ENCODE results near the gene SH3YL1. TPM values are rescaled to one million over a fixed set of nuclear protein-coding genes. Genes with fewer than 3 reads are reported as not detected.

Gene SH3YL1
- total and polyA plus RNA-seq, 2 experiments from 2014 or later = 15.8 to 35.1 TPM

DNA sequence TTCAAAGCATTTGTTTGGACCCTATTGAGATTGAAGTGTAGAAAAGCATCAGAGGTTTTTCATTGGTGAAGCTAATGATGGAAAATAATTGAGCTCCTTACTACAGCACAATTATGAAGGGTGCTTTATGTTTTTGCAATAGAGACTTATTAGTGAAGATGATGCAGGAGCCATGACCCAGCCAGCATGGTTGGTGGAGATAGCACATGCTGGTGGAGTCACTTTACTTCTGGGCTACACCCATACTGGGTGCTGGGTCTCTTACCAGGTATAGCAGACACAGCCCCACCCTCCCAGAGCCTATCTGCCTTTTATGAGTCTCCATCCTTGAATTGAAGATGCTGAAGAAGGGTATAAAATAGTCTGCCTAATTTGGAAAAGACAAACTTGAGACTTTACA is 4.5 kb upstream of the SH3YL1 start:
- H3K36me3 ChIP-seq = peaks cover 8% of the 10 kb centered on the region
- H3K27ac ChIP-seq = no peak overlapping the region
- TF ChIP-seq CTCF (IDR thresholded peaks at IDR 0.05; ENCODE audit: low read depth, low read length) = no peak
- H3K4me1 ChIP-seq (ENCODE audit: low read depth) = peaks cover 6% of the 10 kb centered on the region
- peaks cover 8% of the 10 kb centered on the region for H3K27me3 ChIP-seq
- H3K4me3 ChIP-seq = no peak overlapping the region
- no peak for DNase-seq (ENCODE audit: low read depth in 1 of 2, low spot score in 1 of 2)
- H3K9me3 ChIP-seq (ENCODE audit: low read depth) = no peaks in the 10 kb centered on the region

DNA sequence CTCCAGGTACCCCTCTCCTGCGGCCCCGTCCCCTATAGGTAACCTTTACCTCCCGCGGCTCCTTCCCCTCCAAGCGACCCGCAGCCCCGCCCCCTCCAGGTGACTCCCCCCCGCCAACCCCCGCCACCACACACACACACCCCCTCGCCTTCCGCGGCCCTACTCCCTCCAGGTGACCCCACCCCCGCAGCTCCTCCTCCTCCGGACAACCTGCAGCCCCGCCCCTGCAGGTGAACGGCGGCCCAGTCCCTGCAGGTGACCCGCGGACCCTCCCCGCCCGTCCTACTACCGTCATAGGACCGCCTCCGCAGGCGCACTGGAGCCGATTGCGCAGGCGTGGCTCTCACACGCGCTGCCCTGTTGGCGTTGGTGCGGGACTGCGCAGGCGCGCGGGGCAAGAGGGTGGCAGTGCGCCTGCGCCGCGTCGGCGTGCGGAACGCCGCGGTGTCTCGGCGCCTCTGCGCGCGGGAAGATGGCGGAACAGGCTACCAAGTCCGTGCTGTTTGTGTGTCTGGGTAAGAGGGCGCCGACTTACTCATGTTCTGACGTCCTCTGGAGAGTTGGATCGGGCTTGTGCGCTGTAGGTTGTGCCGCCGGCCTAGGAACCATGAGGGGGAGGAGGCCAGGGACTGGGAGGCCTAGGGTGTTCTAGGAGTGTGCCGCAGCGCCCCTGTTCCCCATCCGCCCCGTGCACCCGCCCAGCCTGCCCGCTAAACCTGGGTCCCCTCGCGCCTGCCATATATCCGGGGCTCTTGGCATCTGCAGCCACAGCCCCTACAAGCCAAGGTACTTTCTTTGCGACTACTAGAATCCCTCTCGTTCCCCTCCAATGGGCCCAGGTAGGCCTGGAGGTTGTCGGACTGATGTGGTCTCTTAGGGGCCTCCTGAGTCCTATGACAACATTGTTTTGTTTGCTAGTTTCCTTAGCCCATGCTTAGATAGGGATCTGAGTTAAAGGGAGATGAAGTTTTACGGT is 949 bp upstream of the SH3YL1 start, which contains the start of gene ACP1:
ACP1 (plus strand) TSS at position 455 of the 976 bp plus-strand sequence; CDS start at position 473, 18 bp downstream.
- peak; percentile 96 to 97 for DNase-seq (ENCODE audit: low read depth in 1 of 2, low spot score in 1 of 2)
- H3K9me3 ChIP-seq (ENCODE audit: low read depth) = no peaks in the 10 kb centered on the region
- H3K27me3 ChIP-seq = peaks cover 13% of the 10 kb centered on the region
- no peaks in the 10 kb centered on the region for H3K36me3 ChIP-seq
- TF ChIP-seq CTCF (IDR thresholded peaks at IDR 0.05; ENCODE audit: low read depth, low read length) = no peak
- H3K4me1 ChIP-seq (ENCODE audit: low read depth) = peaks cover 6% of the 10 kb centered on the region
- peak within 1 kb of the TSS; percentile 61 for H3K27ac ChIP-seq
- peak within 1 kb of the TSS; percentile 97 for H3K4me3 ChIP-seq

DNA sequence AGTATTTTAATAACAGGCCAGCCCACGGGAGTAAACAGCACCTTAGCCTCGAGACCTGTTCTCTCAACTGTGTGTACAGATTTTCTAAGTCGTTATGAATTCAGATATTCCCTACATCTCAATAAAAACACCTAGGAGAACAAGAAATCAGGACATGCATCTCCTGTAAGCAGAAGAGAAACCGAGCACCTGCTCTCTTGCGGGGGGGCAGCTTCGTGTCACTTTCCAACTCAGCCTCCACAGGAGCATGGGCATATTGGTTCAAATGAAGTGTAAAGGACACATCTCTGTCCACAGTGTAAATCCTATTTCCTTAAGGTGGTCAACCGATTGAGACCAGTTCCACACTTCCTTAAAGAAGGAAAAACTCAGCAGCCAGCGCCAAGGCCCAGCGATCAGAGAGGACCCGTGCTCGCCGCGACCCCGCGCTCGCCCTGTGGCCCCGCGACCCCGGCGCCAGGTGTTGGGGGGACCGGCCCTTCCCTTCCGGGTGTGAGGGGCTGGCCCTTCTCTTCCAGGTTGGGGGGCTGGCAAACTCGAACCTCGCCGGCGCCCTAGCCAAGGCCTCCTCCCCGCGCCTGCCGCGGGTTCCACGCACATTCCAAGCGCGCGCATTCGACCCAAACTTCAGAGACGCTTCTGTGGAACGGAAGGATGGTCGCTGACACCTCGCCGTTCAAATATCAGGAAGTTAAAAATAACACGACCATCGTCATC is 652 bp downstream of the SH3YL1 start:
- Histone ChIP-seq H3K36me3 (no peaks in the 10 kb centered on the region), H3K9me3 (ENCODE audit: low read depth) (no peaks in the 10 kb centered on the region), H3K4me3 (peak overlapping the region; percentile 97), H3K4me1 (ENCODE audit: low read depth) (peaks cover 6% of the 10 kb centered on the region), H3K27me3 (peaks cover 13% of the 10 kb centered on the region), H3K27ac (no peak overlapping the region)
- no peak for DNase-seq (ENCODE audit: low read depth in 1 of 2, low spot score in 1 of 2)
- TF ChIP-seq CTCF (IDR thresholded peaks at IDR 0.05; ENCODE audit: low read depth, low read length) = no peak

GRCh38 chr2:262117-262516 is 1.7 kb downstream of the SH3YL1 start:
- DNase-seq (ENCODE audit: low read depth in 1 of 2, low spot score in 1 of 2) = no peak
- no peak overlapping the region for H3K27ac ChIP-seq
- H3K4me3 ChIP-seq = no peak overlapping the region
- H3K36me3 ChIP-seq = no peaks in the 10 kb centered on the region
- H3K27me3 ChIP-seq = peaks cover 13% of the 10 kb centered on the region
- TF ChIP-seq CTCF (IDR thresholded peaks at IDR 0.05; ENCODE audit: low read depth, low read length) = no peak
- H3K9me3 ChIP-seq (ENCODE audit: low read depth) = no peaks in the 10 kb centered on the region
- peaks cover 6% of the 10 kb centered on the region for H3K4me1 ChIP-seq (ENCODE audit: low read depth)

DNA sequence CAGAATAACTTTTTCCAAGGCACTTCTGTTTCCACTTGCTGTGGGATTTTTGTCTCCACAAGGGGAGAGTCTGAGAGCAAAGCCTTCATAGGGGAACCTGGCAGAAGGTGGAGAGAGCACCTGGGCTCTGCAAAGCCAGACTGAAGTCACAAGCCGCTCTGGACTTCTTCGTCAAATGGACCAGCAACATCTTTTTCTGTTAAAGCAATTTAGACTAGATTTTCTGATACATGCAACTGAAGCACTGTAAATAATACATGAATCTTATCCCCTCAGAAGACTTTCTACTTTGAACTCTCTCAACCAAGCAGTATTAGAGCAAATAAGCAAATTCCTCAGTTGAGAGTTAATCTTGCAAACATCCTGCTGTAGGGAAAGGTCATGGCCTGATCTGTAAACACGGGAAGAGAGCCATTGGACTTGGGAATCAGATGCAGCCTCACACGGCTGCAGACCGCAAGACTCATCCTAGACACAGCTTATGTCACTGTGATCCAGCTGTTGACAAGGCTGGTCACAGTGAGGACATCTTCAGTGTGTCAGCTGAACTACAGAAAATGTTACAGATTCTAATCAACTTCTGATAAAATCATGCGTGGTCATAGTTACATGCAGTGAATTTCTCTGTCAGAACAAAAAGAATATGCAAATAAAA is 3.2 kb downstream of the SH3YL1 start:
- H3K4me3 ChIP-seq = no peak overlapping the region
- H3K4me1 ChIP-seq (ENCODE audit: low read depth) = peaks cover 4% of the 10 kb centered on the region
- TF ChIP-seq CTCF (IDR thresholded peaks at IDR 0.05; ENCODE audit: low read depth, low read length) = no peak

More for the DNA sequence above, 3.2 kb downstream of the SH3YL1 start:
- Histone ChIP-seq H3K36me3 (no peaks in the 10 kb centered on the region), H3K27ac (no peak overlapping the region), H3K9me3 (ENCODE audit: low read depth) (no peaks in the 10 kb centered on the region), H3K27me3 (peaks cover 13% of the 10 kb centered on the region)
- DNase-seq (ENCODE audit: low read depth in 1 of 2, low spot score in 1 of 2) = no peak

Measured in cardiac muscle cell (in vitro differentiated cells and primary cell).